Transverse colon (tissue), 4 donors: ENCODE measurements around the gene ZDHHC17. TPM values are rescaled to one million over a fixed set of nuclear protein-coding genes. Genes with fewer than 3 reads are reported as not detected.

Source experiments
- DNase-seq: peaks from one replicate; pipeline ENCODE4 v3.0.0-alpha.2; 2019
- H3K27ac ChIP-seq, 4 donors: fragments of 200-600 bp; sonication (generic); 2 replicates each; pipeline ENCODE4 v1.5.1; 2016 to 2018; ENCODE audit warnings: inconsistent platforms in 4 of 4
- H3K27me3 ChIP-seq: fragments of 200-600 bp; sonication (generic); 2 replicates; pipeline ENCODE4 v1.5.1; 2017; ENCODE audit warnings: inconsistent platforms
- H3K36me3 ChIP-seq, 4 donors: fragments of 200-600 bp; sonication (generic); 2 replicates each; pipeline ENCODE4 v1.5.1; 2017 to 2019; ENCODE audit warnings: inconsistent platforms in 4 of 4
- H3K4me1 ChIP-seq, 4 donors: fragments of 200-600 bp; sonication (generic); 2 replicates each; pipeline ENCODE4 v1.5.1; 2017 to 2020; ENCODE audit warnings: inconsistent platforms in 4 of 4
- H3K4me3 ChIP-seq, 4 donors: fragments of 200-600 bp; sonication (generic); 1 replicate in 1 of 4; 2 replicates in 3 of 4; pipeline versions ENCODE4 v1.5.1 to v1.6.1; 2017 to 2019; ENCODE audit warnings: inconsistent platforms in 4 of 4
- H3K9me3 ChIP-seq, 2 donors: fragments of 200-600 bp; sonication (generic); 2 replicates each; pipeline ENCODE4 v1.5.1; 2017 to 2019; ENCODE audit warnings: inconsistent platforms in 2 of 2
- CTCF ChIP-seq, 5 experiments: fragments of 200-600 bp in 3 of 5; fragments of 450-650 bp in 2 of 5; sonication (generic) in 3 of 5; IDR thresholded peaks; 1 replicate in 2 of 5; 2 replicates in 3 of 5; pipeline ENCODE4 v1.5.1; 2016 to 2017; ENCODE audit warnings: antibody characterized with exemption in 5 of 5, inconsistent platforms in 3 of 5, mild to moderate bottlenecking in 2 of 5, moderate library complexity in 1 of 5
- EP300 ChIP-seq: sonication (generic); formaldehyde crosslinking; IDR thresholded peaks from one replicate; pipeline ENCODE4 v1.6.1; 2017; ENCODE audit warnings: antibody characterized with exemption, low read depth
- POLR2A ChIP-seq: fragments of 450-650 bp; IDR thresholded peaks from one replicate; pipeline ENCODE4 v1.6.1; 2016; ENCODE audit warnings: antibody characterized with exemption, mild to moderate bottlenecking, moderate library complexity
- POLR2AphosphoS5 ChIP-seq, 3 donors: sonication (generic); formaldehyde crosslinking; IDR thresholded peaks; one replicate each; pipeline ENCODE4 v1.6.1; 2016; ENCODE audit warnings: antibody characterized with exemption in 3 of 3
- WGBS, 2 donors: methylation state at CpG; one replicate each; pipeline ENCODE4 v1.1.5; 2018; ENCODE audit warnings: low coverage in 1 of 2; 5-methylcytosine and 5-hydroxymethylcytosine counted together
- in situ Hi-C, 4 donors: fragments of 200-750 bp; cut with MboI; loops; one replicate each; pipeline versions ENCODE4 v1.15.0 to v1.15.1; 2017; ENCODE audit warnings: low sequenced_read_pairs in 3 of 4, low pct_ligation_motif_present in 1 of 4, low pct_unique_long_range_greater_than_20kb in 1 of 4
- intact Hi-C: fragments of 100-400 bp; cut with DNase I; formaldehyde crosslinking; loops from one replicate; pipeline ENCODE4 v1.15.1; 2023; ENCODE audit warnings: low total_unique reads
- total RNA-seq, 4 donors: library from RNA; depleted of rRNA; stranded (reverse); fragments of >200 nt; gene quantifications; one replicate each; pipeline ENCODE4 v1.1.0, GENCODE V29; 2016

The ZDHHC17 gene
- total RNA-seq, 4 donors from 2014 or later, result 2.6 to 38.7 (median 18.5) TPM

- 80 to 83% methylated on average over 2 to 10 of the region's 10 CpGs for WGBS, 2 donors
- in situ Hi-C loops, result no loop called here
- Histone ChIP-seq H3K9me3 (peaks cover 0 to 5% of the 10 kb centered on the region in 2 donors), H3K36me3 (no peaks in the 10 kb centered on the region), H3K4me1 (no peaks in the 10 kb centered on the region), H3K27me3 (no peaks in the 10 kb centered on the region), H3K4me3 (no peak overlapping the region), H3K27ac (no peak overlapping the region)
- peak; percentile 10 for DNase-seq
- intact Hi-C loops, result no loop called here
- no peak for TF ChIP-seq EP300
- no peak for TF ChIP-seq POLR2A
- TF ChIP-seq POLR2AphosphoS5 (IDR thresholded peaks at IDR 0.05), result no peak
These were observed 24.9 kb upstream of the ZDHHC17 start for GRCh38 chr12:76738824-76739579.

- TF ChIP-seq POLR2AphosphoS5 (IDR thresholded peaks at IDR 0.05), result no peak
- no peak for TF ChIP-seq CTCF (IDR thresholded peaks at IDR 0.05)
- no peak for TF ChIP-seq POLR2A
- no peak for TF ChIP-seq EP300
These were observed 24.0 kb upstream of the ZDHHC17 start for GRCh38 chr12:76739896-76740295.

GRCh38 chr12:76740501-76740900, 23.4 kb upstream of the ZDHHC17 start:
- Histone ChIP-seq H3K36me3 (no peaks in the 10 kb centered on the region), H3K9me3 (peaks cover 0 to 5% of the 10 kb centered on the region in 2 donors), H3K4me3 (no peak overlapping the region), H3K4me1 (no peaks in the 10 kb centered on the region), H3K27ac (no peak overlapping the region), H3K27me3 (no peaks in the 10 kb centered on the region)
- in situ Hi-C loops, result no loop called here
- WGBS, 2 donors, result 90 to 95% methylated on average over 6 to 8 of the region's 8 CpGs
- TF ChIP-seq CTCF (IDR thresholded peaks at IDR 0.05) (no peak), EP300 (no peak)
- intact Hi-C loops, result no loop called here
- DNase-seq, result no peak

More at GRCh38 chr12:76739896-76740295, 24.0 kb upstream of the ZDHHC17 start:
- Histone ChIP-seq H3K9me3 (peaks cover 0 to 5% of the 10 kb centered on the region in 2 donors), H3K4me3 (no peak overlapping the region), H3K36me3 (no peaks in the 10 kb centered on the region), H3K27ac (no peak overlapping the region), H3K4me1 (no peaks in the 10 kb centered on the region), H3K27me3 (no peaks in the 10 kb centered on the region)
- WGBS, 2 donors, result 61 to 73% methylated on average over 4 of the region's 4 CpGs
- intact Hi-C loops, result no loop called here
- in situ Hi-C loops, result no loop called here
- DNase-seq, result no peak

- Histone ChIP-seq H3K36me3 (no peaks in the 10 kb centered on the region), H3K27me3 (no peaks in the 10 kb centered on the region), H3K9me3 (no peaks in the 10 kb centered on the region), H3K27ac (no peak overlapping the region), H3K4me1 (no peaks in the 10 kb centered on the region), H3K4me3 (no peak overlapping the region)
- in situ Hi-C loops, result no loop called here
- DNase-seq, result no peak
- intact Hi-C loops, result no loop called here
- 85 to 95% methylated on average over 2 of the region's 2 CpGs for WGBS, 2 donors
- TF ChIP-seq POLR2A, result no peak
- no peak for TF ChIP-seq POLR2AphosphoS5 (IDR thresholded peaks at IDR 0.05)
- TF ChIP-seq CTCF (IDR thresholded peaks at IDR 0.05), result no peak
- no peak for TF ChIP-seq EP300
These were observed 18.6 kb upstream of the ZDHHC17 start for GRCh38 chr12:76745343-76745742.

GRCh38 chr12:76746516-76746915, 17.4 kb upstream of the ZDHHC17 start:
- in situ Hi-C loops (no loop called here), intact Hi-C loops (no loop called here)
- H3K27ac ChIP-seq, result no peak overlapping the region
- no peaks in the 10 kb centered on the region for H3K36me3 ChIP-seq
- H3K4me3 ChIP-seq, result no peak overlapping the region
- H3K27me3 ChIP-seq, result no peaks in the 10 kb centered on the region
- TF ChIP-seq EP300 (no peak), POLR2A (no peak), CTCF (IDR thresholded peaks at IDR 0.05) (no peak)
- H3K9me3 ChIP-seq, result no peaks in the 10 kb centered on the region
- 56% methylated on average over 1 of the region's 1 CpG; no CpG with 5 or more reads in 1 of the 2 donors for WGBS, 2 donors
- no peaks in the 10 kb centered on the region for H3K4me1 ChIP-seq
- no peak for DNase-seq
